GM12864 (cell line): ENCODE results near the gene PDCD6IP.
"Not testable (repeated sequence)": the region's sequence is repeated elsewhere in the genome, so short reads cannot be mapped to it uniquely, and the experiment has no call there.

Source experiments
- DNase-seq: peaks from one replicate; pipeline ENCODE4 v3.0.0-alpha.2; 2011; ENCODE audit warnings: low read depth
- H3K4me3 ChIP-seq: 2 replicates; pipeline ENCODE4 v1.5.1; 2011; ENCODE audit warnings: mild to moderate bottlenecking, low read depth, low read length, control low read depth
- TF ChIP-seq, protein P1 (sequence below): IDR thresholded peaks from 2 replicates; pipeline ENCODE4 v1.5.1; 2011; ENCODE audit warnings: low read depth, mild to moderate bottlenecking, moderate library complexity, low read length, control low read depth, inconsistent platforms; ENCODE audit errors: missing control alignments

Gene PDCD6IP

DNA sequence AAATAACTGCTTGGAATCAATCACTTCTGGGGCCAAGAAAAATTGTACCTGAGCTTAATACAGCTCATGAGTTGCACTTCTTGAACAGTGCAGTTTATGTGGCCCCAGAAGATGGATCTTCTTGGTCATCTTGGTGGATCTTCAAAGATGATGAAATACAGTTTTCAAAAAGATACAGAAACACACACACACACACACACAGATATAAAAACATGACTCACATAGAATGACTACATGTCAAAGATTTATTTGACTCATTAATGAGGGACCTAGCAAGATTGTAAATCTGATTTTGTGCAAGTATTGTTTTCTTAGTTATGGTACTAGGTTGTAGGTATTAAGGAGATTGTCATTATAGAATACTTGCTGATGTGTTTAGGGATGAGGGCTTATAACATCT lies 32.6 kb downstream of the PDCD6IP start:
- DNase-seq = no peak
- TF ChIP-seq, protein P1, sequence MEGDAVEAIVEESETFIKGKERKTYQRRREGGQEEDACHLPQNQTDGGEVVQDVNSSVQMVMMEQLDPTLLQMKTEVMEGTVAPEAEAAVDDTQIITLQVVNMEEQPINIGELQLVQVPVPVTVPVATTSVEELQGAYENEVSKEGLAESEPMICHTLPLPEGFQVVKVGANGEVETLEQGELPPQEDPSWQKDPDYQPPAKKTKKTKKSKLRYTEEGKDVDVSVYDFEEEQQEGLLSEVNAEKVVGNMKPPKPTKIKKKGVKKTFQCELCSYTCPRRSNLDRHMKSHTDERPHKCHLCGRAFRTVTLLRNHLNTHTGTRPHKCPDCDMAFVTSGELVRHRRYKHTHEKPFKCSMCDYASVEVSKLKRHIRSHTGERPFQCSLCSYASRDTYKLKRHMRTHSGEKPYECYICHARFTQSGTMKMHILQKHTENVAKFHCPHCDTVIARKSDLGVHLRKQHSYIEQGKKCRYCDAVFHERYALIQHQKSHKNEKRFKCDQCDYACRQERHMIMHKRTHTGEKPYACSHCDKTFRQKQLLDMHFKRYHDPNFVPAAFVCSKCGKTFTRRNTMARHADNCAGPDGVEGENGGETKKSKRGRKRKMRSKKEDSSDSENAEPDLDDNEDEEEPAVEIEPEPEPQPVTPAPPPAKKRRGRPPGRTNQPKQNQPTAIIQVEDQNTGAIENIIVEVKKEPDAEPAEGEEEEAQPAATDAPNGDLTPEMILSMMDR = no peak
- H3K4me3 ChIP-seq = no peak overlapping the region

DNA sequence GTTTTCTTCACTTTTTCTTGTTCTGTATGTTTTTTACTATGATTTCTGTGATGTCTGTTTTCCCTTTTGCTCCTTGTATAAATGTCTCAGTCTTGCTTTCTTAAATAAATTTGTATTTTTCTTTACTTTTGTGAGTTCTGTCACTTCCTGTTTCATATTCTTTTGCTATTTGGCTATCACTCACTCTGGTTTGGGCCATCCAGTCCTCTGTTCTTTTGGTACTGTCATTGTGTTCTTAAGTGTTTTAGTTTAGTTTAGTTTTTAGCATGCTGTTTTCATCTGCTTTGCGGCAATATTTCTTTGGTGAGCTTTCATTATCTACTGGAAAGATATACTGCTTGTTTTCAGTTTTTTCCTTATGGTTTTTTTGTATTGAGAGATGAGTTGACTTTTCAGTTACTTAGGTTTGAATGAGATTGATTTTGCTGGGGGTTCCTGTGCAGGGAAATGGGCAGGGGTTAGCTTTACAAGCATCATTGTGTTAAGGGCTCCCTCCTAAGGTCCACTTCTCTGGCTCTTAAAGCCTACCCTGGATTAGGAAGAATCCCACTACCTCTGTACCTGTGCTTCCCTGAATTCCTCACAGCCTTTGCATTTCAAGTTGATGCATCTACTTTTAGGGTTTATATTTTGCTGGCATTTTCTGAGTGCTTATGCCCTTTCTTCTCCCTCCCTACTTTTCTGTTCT lies 35.1 kb downstream of the PDCD6IP start:
- TF ChIP-seq, protein P1 = no peak
- H3K4me3 ChIP-seq = no peak overlapping the region
- DNase-seq = no peak

DNA sequence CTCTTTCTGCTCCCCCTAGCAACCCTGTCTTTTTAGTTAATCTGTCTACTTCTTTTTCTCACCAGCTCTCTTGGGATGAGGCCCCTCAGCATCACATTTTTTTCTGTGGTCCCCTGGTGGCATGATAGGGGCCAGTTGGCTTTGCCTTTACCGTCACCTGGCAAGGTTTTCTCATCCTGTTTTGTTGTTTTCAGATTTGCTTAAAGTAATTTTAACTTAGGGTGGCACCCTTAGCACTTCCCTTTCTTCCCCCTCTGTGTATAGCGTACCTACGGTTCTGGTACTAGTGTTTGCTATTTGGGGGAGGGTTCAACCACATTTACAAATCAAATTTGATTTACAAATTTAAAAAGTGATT lies 35.6 kb downstream of the PDCD6IP start:
- TF ChIP-seq, protein P1 = no peak
- DNase-seq = no peak
- no peak overlapping the region for H3K4me3 ChIP-seq

DNA sequence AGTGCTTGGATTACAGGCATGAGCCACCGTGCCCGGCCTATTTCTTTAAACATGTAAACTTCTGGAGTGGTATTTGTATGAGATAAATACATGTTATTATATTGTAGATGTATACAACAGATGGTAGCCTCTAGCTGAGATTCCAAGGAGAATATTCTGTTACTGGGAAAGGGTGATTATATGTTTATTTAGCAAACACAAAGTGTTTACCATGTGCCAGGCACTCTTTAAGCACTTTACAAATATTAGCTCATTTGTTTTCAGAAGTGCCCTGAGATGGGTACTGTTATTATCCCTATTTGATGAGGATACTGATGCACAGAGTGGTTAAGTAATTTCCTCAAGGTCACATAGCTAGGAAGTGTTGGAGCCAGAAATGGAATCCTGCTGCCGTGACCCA lies 38.8 kb downstream of the PDCD6IP start:
- H3K4me3 ChIP-seq, DNase-seq: not testable (repeated sequence)

DNA sequence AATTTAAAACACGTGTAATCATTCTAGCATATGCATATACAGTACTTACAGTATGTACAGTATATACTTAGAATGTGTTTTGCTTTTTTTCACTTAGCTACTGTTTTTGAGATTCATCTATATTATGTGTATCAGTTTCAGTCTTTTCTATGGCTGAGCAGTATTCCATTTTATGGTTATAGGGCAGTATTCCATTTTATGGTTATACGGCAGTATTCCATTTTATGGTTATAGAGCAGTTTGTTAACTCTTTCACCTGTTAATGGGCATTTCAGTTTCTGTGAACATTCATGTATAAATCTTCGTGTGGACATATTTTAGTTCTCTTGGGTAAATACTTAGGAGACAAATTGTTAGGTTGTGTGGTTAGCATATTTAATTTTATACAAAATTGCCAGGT lies 40.9 kb downstream of the PDCD6IP start:
- TF ChIP-seq, protein P1 = no peak
- no peak for DNase-seq
- no peak overlapping the region for H3K4me3 ChIP-seq

DNA sequence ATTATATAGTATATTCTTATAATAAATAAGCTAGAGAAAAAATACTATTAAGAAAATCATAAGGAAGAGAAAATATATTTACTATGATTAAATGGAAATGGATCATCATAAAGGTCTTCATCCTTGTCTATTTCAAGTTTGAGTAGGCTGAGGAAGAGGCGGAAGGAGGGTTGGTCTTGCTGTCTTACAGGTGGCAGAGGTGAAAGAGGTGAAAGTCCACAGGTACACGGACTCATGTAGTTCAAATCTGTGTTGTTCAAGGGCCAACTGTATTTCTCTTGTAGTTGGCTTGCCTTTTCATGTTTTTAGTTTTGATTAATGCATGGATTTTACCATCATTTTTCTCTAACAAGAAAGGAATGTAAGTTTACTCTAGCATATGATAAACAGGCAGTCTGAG lies 41.7 kb downstream of the PDCD6IP start:
- no peak overlapping the region for H3K4me3 ChIP-seq
- TF ChIP-seq, protein P1 = no peak
- no peak for DNase-seq

DNA sequence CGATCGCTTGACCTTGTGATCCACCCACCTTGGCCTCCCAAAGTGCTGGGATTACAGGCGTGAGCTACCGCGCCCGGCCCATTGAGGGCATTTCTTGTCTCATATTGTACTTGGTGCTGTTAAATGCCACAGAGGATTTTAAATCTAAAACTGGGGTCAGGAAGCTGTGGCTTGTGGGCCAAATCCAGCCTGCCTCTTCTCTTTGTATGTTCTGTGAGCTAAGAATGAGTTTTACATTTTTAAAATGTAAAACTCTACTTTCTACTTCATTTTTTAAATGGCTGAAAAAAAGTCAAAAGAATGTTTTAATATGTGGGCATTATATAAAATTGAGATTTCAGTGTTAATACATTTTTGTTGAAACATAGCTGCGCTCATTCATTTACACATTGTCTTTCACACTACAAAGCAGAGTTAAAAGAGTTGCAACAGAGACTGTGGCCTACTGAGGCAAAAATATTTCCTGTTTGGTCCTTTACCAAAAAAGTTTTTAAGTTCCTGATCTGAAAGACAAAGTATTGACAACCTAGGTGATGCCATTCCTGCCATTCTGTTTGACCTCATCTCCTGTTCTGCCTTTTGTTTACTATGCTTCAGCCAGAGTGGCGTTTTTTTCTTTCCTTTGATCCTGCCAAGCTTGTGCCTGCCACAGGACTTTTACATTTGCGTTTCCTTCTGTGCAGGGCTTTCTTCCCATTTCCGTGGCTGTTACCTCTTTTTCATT lies 50.4 kb downstream of the PDCD6IP start:
- TF ChIP-seq, protein P1 = no peak
- H3K4me3 ChIP-seq = no peak overlapping the region
- no peak for DNase-seq

DNA sequence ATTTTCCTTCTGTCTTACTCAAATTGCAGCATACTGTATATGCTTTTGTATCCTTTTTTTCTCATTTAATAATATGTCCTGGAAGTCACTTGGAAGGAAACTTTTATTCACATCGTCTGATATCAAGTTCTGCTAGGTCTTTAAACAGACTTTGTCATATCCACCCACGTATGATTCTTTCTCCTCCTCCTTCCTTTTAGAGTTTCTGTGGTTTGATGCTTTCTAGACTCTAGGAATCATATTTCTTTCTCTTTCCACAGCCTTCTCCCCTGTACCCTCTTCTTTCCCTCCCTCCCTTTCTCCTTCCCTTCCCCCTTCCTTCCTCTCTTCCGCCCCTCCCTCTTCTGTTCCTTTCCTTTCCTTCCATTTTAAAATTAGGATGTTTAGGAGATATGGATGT lies 52.2 kb downstream of the PDCD6IP start:
- DNase-seq, H3K4me3 ChIP-seq: not testable (repeated sequence)

DNA sequence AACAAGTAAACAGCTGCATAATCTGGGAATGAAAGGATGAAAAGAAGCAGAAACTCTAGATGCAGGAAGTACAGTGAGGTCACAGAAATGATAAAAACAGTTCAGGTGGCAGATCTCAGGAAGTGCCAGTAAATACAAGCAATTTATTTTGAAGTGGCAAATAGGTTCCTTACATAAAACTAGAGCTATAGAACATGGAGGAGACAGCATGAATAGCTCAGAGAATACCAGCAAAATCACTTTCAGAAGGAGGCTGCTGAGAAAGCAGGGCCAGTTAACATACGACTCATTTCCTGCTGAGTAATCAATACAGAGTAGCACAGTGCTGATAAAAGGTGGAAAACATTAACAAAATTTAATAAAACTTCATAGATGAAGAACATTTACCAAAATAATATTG lies 57.0 kb downstream of the PDCD6IP start:
- not testable (repeated sequence) for H3K4me3 ChIP-seq, DNase-seq
